ENCODE data around the gene RSPH1.

Gene RSPH1

GRCh38 chr21:42537106-42537742 lies 41.2 kb upstream of the RSPH1 start:
- TF ChIP-seq CTCF (IDR thresholded peaks at IDR 0.05; ENCODE audit: insufficient read depth, low read depth, low read length, missing control alignments): peak; percentile 61
- H3K4me3 ChIP-seq (ENCODE audit: low read depth, low read length): no peak overlapping the region
- peak; percentile 66 for DNase-seq (ENCODE audit: low read depth)

GRCh38 chr21:42536601-42537000 lies 40.6 kb upstream of the RSPH1 start:
- TF ChIP-seq CTCF (IDR thresholded peaks at IDR 0.05; ENCODE audit: insufficient read depth, low read depth, low read length, missing control alignments): no peak
- no peak for DNase-seq (ENCODE audit: low read depth)

GRCh38 chr21:42535602-42536171 lies 39.7 kb upstream of the RSPH1 start:
- peak overlapping the region; percentile 40 for H3K4me3 ChIP-seq (ENCODE audit: low read depth, low read length)
- peak; percentile 86 for DNase-seq (ENCODE audit: low read depth)
- TF ChIP-seq CTCF (IDR thresholded peaks at IDR 0.05; ENCODE audit: insufficient read depth, low read depth, low read length, missing control alignments): no peak

More at GRCh38 chr21:42536601-42537000, 40.6 kb upstream of the RSPH1 start:
- no peak overlapping the region for H3K4me3 ChIP-seq (ENCODE audit: low read depth, low read length)

- peak; percentile 79 for DNase-seq (ENCODE audit: low read depth)
- H3K4me3 ChIP-seq (ENCODE audit: low read depth, low read length): peak overlapping the region; percentile 40
- TF ChIP-seq CTCF (IDR thresholded peaks at IDR 0.05; ENCODE audit: insufficient read depth, low read depth, low read length, missing control alignments): no peak
Measured at GRCh38 chr21:42534421-42535378, 38.7 kb upstream of the RSPH1 start.

- no peak for DNase-seq (ENCODE audit: low read depth)
- peak overlapping the region; percentile 40 for H3K4me3 ChIP-seq (ENCODE audit: low read depth, low read length)
- no peak for TF ChIP-seq CTCF (IDR thresholded peaks at IDR 0.05; ENCODE audit: insufficient read depth, low read depth, low read length, missing control alignments)
Measured at GRCh38 chr21:42533963-42534355, 37.9 kb upstream of the RSPH1 start.

GRCh38 chr21:42533306-42533962 lies 37.4 kb upstream of the RSPH1 start:
- no peak for TF ChIP-seq CTCF (IDR thresholded peaks at IDR 0.05; ENCODE audit: insufficient read depth, low read depth, low read length, missing control alignments)
- DNase-seq (ENCODE audit: low read depth): no peak
- H3K4me3 ChIP-seq (ENCODE audit: low read depth, low read length): peak overlapping the region; percentile 40

All from GM12865 (cell line).